ENCODE data around the gene IAPP.
"Not testable (repeated sequence)": the region's sequence is repeated elsewhere in the genome, so short reads cannot be mapped to it uniquely, and the experiment has no call there.

Gene IAPP

GRCh38 chr12:21372602-21373001, at the start of gene IAPP:
IAPP (plus strand) TSS chr12:21372902; CDS start chr12:21373352, 450 bp downstream.
- DNase-seq (ENCODE audit: low spot score), result no peak

- DNase-seq (ENCODE audit: low spot score), result no peak
Observed at GRCh38 chr12:21323736-21324135, 49.0 kb upstream of the IAPP start.

- DNase-seq (ENCODE audit: low spot score), result no peak
Observed at GRCh38 chr12:21324551-21324950, 48.2 kb upstream of the IAPP start.

DNA sequence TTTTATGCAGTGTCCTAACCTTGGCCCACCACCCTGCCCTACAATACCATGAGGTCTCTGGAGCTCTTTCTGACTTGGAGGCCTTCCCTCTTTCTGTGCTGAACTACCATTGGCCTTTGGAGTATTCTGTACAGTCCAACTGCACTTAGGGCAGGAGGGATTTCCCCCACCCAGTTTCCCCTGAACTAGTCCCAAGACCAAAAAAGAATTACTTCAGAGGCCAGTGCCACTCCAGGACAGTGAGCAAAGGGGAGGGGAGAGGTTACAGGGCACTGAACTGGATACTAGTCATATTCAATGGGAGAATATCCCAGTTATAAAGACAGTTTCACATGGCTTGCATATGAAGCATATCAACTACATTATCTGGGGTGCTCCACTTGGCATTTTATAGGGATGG, 44.1 kb upstream of the IAPP start:
- no peak for DNase-seq (ENCODE audit: low spot score)

- no peak for DNase-seq (ENCODE audit: low spot score)
Observed at GRCh38 chr12:21330682-21331253, 41.9 kb upstream of the IAPP start.

DNA sequence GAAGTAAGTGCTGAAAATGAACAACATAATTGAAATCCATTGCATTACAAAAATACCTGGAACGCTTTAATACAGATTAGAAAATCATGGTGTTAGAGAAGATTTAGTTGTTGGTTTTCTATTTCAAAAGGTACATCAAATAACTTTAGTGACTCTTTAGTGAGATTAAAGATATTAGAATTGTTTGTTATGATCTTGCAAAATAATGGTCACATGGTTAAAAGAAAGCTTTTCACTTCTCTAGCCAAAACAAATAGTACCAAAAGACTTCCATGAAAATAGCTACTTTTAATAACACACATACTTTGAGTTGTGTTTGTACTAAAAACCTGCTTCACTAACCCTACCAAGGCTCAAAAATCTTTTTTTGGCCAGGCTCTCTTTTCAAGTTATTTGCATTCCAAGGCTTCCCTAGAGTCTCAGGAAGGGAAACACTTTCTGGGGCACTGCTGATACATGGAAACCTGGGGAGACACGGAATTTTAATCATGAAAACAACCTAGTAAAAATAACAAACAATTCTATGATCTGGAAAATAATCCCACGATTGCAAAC, 37.9 kb upstream of the IAPP start, which contains the start of gene SLCO1A2:
SLCO1A2 (minus strand) TSS at position 147 of the 555 bp plus-strand sequence. CDS start 270 bp downstream, outside the sequence.
- DNase-seq (ENCODE audit: low spot score), result no peak

- DNase-seq (ENCODE audit: low spot score), result no peak
Observed at GRCh38 chr12:21336656-21337055, 36.0 kb upstream of the IAPP start.

DNA sequence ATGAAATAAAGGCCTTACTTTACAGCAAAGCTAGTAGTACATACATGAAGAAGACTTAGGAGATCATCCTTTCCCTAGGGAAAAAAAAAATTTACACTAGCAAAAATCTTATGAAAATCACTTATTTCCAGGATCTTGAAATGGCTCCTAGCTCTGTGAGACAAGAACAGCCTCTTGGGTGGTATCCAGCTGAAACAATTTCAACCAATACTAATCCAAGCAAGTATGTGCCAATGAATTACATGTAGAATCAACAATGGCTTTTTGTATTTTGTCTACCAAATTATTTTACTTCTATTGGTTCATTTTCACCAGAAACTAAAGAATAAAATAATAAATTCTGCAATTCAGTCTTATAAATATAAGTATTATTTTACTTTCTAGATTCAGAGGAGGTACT, 35.2 kb upstream of the IAPP start:
- DNase-seq (ENCODE audit: low spot score), result no peak

GRCh38 chr12:21337959-21338744, 34.5 kb upstream of the IAPP start:
- no peak for DNase-seq (ENCODE audit: low spot score)

DNA sequence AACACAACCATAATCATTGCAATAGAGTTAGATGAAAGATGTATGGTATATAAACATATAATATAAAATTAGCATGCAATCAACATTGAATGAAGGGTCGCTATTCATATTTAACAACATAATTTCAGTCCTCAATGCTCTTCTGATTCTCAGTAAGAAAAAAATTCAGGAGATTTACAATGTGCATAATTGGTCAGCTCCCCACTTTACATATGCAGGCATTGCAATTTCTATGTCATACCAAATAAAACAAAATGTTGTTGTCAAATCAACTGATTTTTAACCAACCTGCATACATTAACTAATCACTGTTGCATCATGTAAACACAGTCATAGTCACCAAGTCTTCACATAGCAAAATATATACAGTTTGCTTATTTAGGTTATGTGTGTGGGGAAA, 32.8 kb upstream of the IAPP start:
- DNase-seq (ENCODE audit: low spot score), result no peak

- DNase-seq (ENCODE audit: low spot score), result no peak
Observed at GRCh38 chr12:21340403-21340802, 32.3 kb upstream of the IAPP start.

- DNase-seq (ENCODE audit: low spot score), result no peak
Observed at GRCh38 chr12:21341769-21342168, 30.9 kb upstream of the IAPP start.

- no peak for DNase-seq (ENCODE audit: low spot score)
Observed at GRCh38 chr12:21343636-21344035, 29.1 kb upstream of the IAPP start.

GRCh38 chr12:21346542-21347205, 26.0 kb upstream of the IAPP start:
- DNase-seq (ENCODE audit: low spot score), result no peak

- no peak for DNase-seq (ENCODE audit: low spot score)
Observed at GRCh38 chr12:21350975-21351374, 21.7 kb upstream of the IAPP start.

GRCh38 chr12:21353487-21353886, 19.2 kb upstream of the IAPP start:
- no peak for DNase-seq (ENCODE audit: low spot score)

DNA sequence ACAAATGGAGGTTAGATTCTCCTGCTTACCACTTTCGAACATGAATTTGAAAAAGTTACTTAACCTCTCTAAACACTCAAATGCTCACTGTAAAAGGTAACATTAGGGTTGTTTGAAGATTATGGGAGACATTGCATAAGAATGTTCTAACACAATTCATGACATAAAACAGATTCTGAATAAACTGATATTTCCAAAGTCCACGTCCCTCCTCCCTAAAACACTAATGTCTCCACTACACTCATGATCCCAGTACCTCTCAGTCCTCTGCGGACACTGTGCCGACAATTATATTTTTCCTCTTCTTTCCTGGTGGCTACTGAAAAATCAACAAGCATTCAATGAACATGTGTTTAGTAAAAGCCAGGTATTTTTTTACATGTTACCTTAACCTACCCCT, 18.8 kb upstream of the IAPP start:
- DNase-seq (ENCODE audit: low spot score), result no peak

- DNase-seq (ENCODE audit: low spot score), result no peak
Observed at GRCh38 chr12:21354641-21355040, 18.1 kb upstream of the IAPP start.

GRCh38 chr12:21360632-21361031, 12.1 kb upstream of the IAPP start:
- DNase-seq (ENCODE audit: low spot score), result not testable (repeated sequence)

DNA sequence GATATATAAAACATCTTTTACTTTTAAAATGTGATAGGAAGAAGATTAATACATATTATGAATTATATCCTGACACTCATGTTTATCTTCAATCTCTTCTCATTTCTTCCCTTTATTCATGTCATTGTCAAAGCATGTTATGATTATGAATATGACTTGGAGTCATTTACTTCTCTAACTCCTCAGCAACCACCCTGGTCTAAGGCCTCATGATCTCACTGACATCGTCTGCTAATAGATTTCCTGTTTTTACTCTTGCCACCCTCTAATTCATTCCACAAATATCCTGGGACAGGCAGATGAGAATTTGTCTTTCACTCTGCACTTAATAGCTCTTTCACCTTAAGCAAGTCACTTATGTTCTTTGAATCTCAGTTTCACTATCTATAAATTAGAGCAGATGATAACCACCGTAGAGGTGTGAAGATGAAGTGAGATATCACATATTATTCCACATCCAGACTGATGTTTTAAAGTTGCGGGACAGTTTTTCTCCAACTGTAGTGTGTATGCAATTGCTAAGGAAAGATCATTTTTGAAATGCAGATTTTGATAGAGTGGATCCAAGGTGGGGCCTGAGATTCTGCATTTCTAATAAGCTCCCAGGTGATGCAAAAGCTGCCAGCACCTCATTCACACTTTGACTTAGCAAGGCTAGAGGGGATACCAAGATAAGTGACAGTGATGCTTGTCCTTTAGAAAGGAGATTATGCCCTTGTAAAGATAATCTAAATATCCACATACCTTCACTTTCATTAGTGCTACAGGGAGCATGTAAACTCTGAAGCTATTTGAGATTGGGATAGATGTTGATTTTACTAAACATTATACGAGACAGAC, 3.3 kb upstream of the IAPP start:
- no peak for DNase-seq (ENCODE audit: low spot score)

- DNase-seq (ENCODE audit: low spot score), result no peak
Observed at GRCh38 chr12:21370845-21371449, 1.8 kb upstream of the IAPP start.

DNA sequence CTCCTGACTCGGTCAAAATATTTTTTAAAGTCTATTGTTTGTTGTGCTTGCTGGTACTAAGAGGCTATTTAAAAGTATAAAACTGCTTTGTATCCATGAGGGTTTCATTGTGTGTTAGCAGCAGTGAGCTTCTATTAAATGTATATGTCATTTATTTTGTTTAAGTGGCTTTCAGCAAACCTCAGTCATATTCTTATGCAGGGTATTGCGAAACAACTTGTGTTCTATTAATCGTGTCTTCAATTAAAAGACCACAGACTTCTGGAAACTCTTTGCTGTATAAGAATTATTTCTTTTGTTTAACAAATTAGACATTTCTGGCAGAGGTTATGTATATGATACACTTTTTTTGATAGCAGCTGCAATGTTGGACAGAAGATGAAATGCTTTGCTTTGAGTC, 6.5 kb downstream of the IAPP start:
- no peak for DNase-seq (ENCODE audit: low spot score)

Measured in CD4-positive, alpha-beta T cell treated with Interleukin-2 at 100 ng/mL for 4 hours (primary cell).